COLO668 (cell line): ENCODE data around the gene ANGPTL4.
A peak's percentile ranks its signal among the peaks of the same experiment; 100 is the strongest.
"Not testable (repeated sequence)": the region's sequence is repeated elsewhere in the genome, so short reads cannot be mapped to it uniquely, and the experiment has no call there.

Source experiments
- DNase-seq: peaks from one replicate; lab custom pipeline; 2025; ENCODE audit not compliant: unreplicated experiment; lab: John Stamatoyannopoulos, UW

Gene ANGPTL4

DNA sequence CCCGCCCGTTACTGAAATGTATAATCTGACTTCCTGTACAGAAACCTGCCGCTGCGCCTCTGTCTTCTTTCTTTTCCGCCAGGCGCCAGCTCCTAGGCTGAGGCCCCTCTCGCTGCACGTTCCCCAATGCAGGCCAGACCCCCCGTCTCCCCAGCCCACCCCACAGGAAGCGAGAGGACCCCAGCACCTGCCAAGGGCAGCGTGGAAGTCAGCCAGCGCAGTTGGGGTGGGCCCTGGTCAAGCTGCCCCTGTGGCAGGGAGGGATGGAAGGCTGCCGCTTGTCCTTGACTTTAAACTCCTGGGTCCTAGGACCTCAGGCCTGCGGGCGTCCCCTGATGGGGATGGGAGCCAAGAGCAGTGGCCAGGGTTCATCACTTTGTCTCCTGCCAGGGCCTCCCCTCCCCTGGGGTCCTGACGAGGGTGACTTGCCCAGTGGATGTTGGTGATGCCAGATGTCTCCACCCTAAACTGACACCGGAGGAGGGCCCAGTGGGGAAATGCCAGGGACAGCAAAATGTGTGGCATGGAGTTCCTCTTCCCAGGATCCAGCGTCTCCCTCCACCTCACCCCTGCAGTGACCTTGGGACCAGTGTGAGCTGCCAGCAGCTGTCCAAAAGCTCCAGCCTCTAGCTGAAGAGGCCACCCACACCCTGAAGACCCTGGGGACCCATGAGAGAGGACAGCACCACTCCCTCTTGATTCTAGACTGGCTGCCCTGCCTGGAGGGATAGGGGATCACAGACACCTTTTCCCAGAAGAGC is 40.6 kb downstream of the ANGPTL4 start:
- no peak for DNase-seq

DNA sequence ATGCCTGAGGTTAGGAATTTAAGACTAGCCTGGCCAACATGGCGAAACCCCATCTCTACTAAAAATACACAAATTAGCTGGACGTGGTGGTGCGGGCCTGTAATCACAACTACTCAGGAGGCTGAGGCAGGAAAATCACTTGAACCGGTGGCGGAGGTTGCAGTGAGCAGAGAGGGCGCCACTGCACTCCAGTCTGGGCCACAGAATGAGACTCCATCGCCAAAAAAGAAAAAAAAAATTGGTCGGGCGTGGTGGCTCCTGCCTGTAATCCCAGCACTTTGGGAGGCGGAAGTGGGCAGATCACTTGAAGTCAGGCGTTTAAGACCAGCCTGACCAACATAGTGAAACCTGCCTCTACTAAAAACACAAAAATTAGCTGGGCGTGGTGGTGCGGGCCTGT is 46.8 kb downstream of the ANGPTL4 start:
- DNase-seq, result not testable (repeated sequence)

DNA sequence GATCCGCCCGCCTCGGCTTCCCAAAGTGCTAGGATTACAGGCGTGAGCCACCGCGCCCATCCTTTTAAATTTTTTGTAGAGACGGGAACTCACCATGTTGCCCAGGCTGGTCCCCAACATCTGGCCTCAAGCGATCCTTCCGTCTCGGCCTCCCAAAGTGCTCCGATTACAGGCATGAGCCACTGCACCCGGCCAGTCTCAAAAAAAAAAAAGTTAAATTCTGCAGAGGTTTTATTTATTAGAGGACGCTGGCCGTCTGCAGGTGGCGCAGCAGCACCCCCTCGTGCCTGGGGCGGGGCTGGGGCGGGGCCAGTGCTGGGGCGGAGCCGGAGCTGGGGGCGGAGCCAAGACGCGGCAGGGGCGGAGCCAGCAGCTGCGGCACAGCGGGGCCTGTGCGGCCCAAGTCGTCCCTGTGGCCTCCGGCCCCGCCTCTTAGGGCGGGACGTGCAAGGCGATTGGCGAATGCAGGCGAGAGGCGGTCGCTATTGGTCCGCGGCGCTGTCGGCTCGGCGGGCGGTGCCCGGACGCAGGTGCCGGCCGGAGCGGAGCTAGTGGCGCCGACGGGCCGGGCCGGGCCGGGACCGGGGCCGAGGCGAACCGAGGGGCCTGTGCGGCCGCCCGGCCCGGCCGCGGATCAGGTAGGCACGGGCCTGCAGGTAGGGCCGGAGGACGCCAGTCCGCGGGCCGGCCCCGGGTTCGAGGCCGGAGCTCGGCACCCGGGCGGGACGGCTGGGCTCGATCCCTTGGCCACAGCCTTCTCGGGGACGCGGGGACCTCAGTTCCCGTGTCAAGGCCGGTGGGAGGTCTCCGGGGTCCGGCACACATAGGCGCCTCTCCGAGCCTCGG is 49.1 kb downstream of the ANGPTL4 start, which contains the start of gene MARCHF2:
Gene MARCHF2, plus strand, starts transcription at position 523 of the 846 bp plus-strand sequence. CDS start 8,536 bp downstream, outside the sequence.
- DNase-seq, result peak; percentile 97

DNA sequence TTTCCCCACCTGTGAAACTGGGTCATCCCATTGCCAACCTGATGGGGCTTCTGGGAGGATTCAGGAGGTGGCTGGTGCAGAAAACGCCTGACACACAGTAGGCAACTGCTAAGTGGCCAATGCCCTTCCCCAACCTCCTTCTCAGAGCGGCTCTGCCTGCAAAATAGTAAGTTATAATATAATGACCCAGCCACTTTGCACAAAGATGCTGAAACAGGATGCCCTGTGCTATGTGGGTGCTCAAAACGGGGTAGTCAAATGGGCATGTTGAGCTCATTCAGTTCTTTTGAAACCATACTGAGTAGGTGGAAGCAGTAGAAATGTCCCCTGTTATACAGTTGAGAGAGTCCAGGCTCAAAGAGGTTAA is 49.7 kb downstream of the ANGPTL4 start:
- no peak for DNase-seq

DNA sequence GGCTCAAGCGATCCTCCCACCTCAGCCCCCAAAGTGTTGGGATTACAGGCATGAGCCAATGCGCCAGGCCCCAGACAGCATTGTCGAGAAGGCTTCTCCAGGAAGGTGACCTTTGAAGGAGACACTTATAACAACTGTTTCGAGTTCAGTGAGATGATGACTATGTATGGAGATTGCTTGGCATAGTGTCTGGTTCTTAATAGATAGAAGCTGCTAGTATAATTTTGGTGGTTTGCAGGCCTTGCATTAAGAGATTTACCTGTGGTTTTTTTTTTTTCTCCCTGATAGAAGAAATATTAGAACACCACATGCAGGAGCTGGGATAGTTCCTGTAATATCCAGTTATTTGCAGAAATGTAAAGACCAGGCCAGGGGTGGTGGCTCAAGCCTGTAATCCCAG is 52.8 kb downstream of the ANGPTL4 start:
- no peak for DNase-seq

DNA sequence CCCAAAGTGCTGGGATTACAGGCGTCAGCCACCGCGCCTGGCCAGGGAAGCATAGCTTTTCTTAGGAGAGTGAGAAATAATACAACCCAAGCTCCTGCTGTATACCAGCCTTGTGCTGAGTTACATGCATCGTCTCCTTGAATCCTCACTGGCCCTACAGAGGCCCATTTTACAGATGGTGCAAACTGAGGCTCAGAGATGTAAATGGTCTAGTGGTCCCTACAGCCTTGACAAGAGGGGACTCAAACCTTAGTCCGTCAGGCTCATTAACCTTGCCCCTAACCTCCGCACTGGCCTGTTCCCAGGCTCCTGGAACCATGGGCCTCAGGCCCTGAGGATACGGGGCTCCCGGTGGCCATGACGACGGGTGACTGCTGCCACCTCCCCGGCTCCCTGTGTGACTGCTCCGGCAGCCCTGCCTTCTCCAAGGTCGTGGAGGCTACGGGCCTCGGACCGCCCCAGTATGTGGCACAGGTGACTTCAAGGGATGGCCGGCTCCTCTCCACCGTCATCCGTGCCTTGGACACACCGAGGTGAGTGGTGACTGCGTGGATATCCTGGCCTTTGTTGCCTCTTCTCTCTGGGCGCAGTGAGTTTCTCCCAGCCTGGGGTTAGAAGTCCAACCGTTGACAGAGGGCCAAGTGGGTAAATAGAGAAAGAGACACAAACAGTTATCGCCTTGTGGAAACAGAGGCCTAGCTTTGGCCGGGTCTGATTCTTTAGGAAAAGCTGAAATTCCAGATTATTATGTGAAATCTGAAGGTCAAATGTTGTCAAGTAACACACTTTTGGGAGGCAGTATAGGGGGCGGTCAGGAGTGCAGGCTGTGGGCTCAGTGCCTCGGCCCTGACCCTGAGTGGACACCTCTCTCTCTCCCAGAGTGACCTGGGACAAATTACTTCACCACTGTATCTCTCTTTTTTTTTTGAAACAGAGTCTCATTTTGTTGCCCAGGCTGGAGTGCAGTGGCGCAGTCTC is 57.8 kb downstream of the ANGPTL4 start:
- DNase-seq, result no peak

DNA sequence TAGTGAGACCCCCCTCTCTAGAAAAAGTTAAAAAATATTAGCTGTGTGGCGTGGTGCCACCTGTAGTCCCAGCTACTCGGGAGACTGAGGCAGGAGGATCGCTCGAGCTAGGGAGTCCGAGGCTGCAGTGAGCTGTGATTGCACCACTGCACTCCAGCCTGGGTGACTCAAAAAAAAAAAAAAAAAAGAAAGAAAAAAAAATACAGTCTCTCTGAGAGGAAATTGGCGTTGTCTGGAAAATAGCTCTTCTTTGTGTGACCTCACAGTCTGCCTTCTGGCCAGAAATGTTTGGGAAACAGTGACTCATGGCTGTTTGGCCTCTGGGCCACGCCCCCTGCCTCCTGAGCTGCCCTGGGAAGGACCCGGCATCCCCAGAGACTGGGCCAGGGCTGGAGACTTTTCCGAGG is 59.9 kb downstream of the ANGPTL4 start:
- peak; percentile 42 for DNase-seq
